GM06990 (cell line): ENCODE results near the gene PCLAF.

Experiments
- DNase-seq: peaks from one replicate; pipeline ENCODE4 v3.0.0-alpha.2; 2011; ENCODE audit not compliant: insufficient read length; ENCODE audit errors: extremely low read depth
- H3K27me3 ChIP-seq: replicated peaks from 2 replicates; pipeline ENCODE4 v1.6.0; 2011; ENCODE audit warnings: low read length; ENCODE audit not compliant: control insufficient read depth, insufficient read depth
- H3K36me3 ChIP-seq: 2 replicates; pipeline ENCODE4 v1.5.1; 2011; ENCODE audit warnings: low read length; ENCODE audit not compliant: control insufficient read depth, insufficient read depth
- H3K4me3 ChIP-seq: replicated peaks from 2 replicates; pipeline ENCODE4 v1.5.1; 2011; ENCODE audit warnings: low read depth, mild to moderate bottlenecking, control low read depth, low read length
- CTCF ChIP-seq: IDR thresholded peaks from 2 replicates; pipeline ENCODE4 v1.5.1; 2011; ENCODE audit warnings: low read length, control low read depth, mild to moderate bottlenecking, inconsistent platforms; ENCODE audit not compliant: insufficient read depth, poor library complexity, severe bottlenecking

The PCLAF gene

GRCh38 chr15:64381000-64381751 lies at the start of gene PCLAF:
Gene PCLAF (minus strand): TSS chr15:64381441. CDS start chr15:64381371, 70 bp downstream.
- peak; percentile 8 for TF ChIP-seq CTCF
- Histone ChIP-seq H3K27me3 (no peaks in the 10 kb centered on the region), H3K4me3 (peak within 1 kb of the TSS; percentile 77), H3K36me3 (no peaks in the 10 kb centered on the region)
- peak; percentile 89 for DNase-seq

- no peak overlapping the region for H3K4me3 ChIP-seq
- H3K27me3 ChIP-seq, result no peaks in the 10 kb centered on the region
- no peak for TF ChIP-seq CTCF
- DNase-seq, result peak; percentile 52
- no peaks in the 10 kb centered on the region for H3K36me3 ChIP-seq
Observed at GRCh38 chr15:64430000-64430735, 48.9 kb upstream of the PCLAF start.

GRCh38 chr15:64429448-64429847 lies 48.2 kb upstream of the PCLAF start:
- Histone ChIP-seq H3K4me3 (no peak overlapping the region), H3K27me3 (no peaks in the 10 kb centered on the region), H3K36me3 (no peaks in the 10 kb centered on the region)
- no peak for TF ChIP-seq CTCF
- DNase-seq, result no peak

- no peak for TF ChIP-seq CTCF
Observed at GRCh38 chr15:64426845-64427465, 45.7 kb upstream of the PCLAF start.

GRCh38 chr15:64425221-64425620 lies 44.0 kb upstream of the PCLAF start:
- DNase-seq, result no peak
- no peaks in the 10 kb centered on the region; the same call in none of the 2 replicates for H3K36me3 ChIP-seq
- no peaks in the 10 kb centered on the region for H3K27me3 ChIP-seq
- no peak for TF ChIP-seq CTCF
- no peak overlapping the region for H3K4me3 ChIP-seq

More at GRCh38 chr15:64426845-64427465, 45.7 kb upstream of the PCLAF start:
- no peak for DNase-seq
- Histone ChIP-seq H3K27me3 (no peaks in the 10 kb centered on the region), H3K4me3 (no peak overlapping the region), H3K36me3 (no peaks in the 10 kb centered on the region; the same call in none of the 2 replicates)
